NK-92 (cell line): ENCODE measurements around the gene PDZRN3.

Experiments
- DNase-seq: peaks from one replicate; lab custom pipeline; 2025; ENCODE audit not compliant: unreplicated experiment; lab: John Stamatoyannopoulos, UW

The PDZRN3 gene

GRCh38 chr3:73427048-73427706 is 197.6 kb downstream of the PDZRN3 start:
- DNase-seq: no peak

- no peak for DNase-seq
These were observed 198.1 kb downstream of the PDZRN3 start for GRCh38 chr3:73426606-73427005.

GRCh38 chr3:73423116-73423515 is 201.6 kb downstream of the PDZRN3 start:
- no peak for DNase-seq

GRCh38 chr3:73422571-73422970 is 202.2 kb downstream of the PDZRN3 start:
- no peak for DNase-seq

GRCh38 chr3:73419942-73420341 is 204.8 kb downstream of the PDZRN3 start:
- DNase-seq: no peak

GRCh38 chr3:73419179-73419803 is 205.4 kb downstream of the PDZRN3 start:
- DNase-seq: no peak

GRCh38 chr3:73418681-73419080 is 206.1 kb downstream of the PDZRN3 start:
- DNase-seq: no peak

- no peak for DNase-seq
These were observed 209.6 kb downstream of the PDZRN3 start for GRCh38 chr3:73415118-73415517.

GRCh38 chr3:73413619-73414018 is 211.1 kb downstream of the PDZRN3 start:
- DNase-seq: no peak

- no peak for DNase-seq
These were observed 212.7 kb downstream of the PDZRN3 start for GRCh38 chr3:73411993-73412392.

- DNase-seq: no peak
These were observed 213.2 kb downstream of the PDZRN3 start for GRCh38 chr3:73411545-73411944.

GRCh38 chr3:73409138-73409763 is 215.5 kb downstream of the PDZRN3 start:
- no peak for DNase-seq

- DNase-seq: no peak
These were observed 216.1 kb downstream of the PDZRN3 start for GRCh38 chr3:73408634-73409033.

GRCh38 chr3:73407577-73407976 is 217.2 kb downstream of the PDZRN3 start:
- DNase-seq: no peak

- DNase-seq: no peak
These were observed 218.9 kb downstream of the PDZRN3 start for GRCh38 chr3:73405853-73406252.

GRCh38 chr3:73405000-73405399 is 219.7 kb downstream of the PDZRN3 start:
- DNase-seq: no peak

GRCh38 chr3:73404435-73404834 is 220.3 kb downstream of the PDZRN3 start:
- DNase-seq: no peak

- DNase-seq: no peak
These were observed 221.3 kb downstream of the PDZRN3 start for GRCh38 chr3:73403444-73403843.

GRCh38 chr3:73401616-73402279 is 223.0 kb downstream of the PDZRN3 start:
- no peak for DNase-seq

- no peak for DNase-seq
These were observed 223.7 kb downstream of the PDZRN3 start for GRCh38 chr3:73401059-73401458.

- DNase-seq: no peak
These were observed 225.0 kb downstream of the PDZRN3 start for GRCh38 chr3:73399666-73400253.

GRCh38 chr3:73399106-73399505 is 225.6 kb downstream of the PDZRN3 start:
- DNase-seq: no peak
